GM19240 (cell line): ENCODE data around the gene FXYD3.
"Not testable (repeated sequence)": the region's sequence is repeated elsewhere in the genome, so short reads cannot be mapped to it uniquely, and the experiment has no call there.

Experiments used
- DNase-seq: peaks from one replicate; pipeline ENCODE4 v3.0.0; 2011; ENCODE audit warnings: low spot score; ENCODE audit not compliant: insufficient read length

The FXYD3 gene

DNA sequence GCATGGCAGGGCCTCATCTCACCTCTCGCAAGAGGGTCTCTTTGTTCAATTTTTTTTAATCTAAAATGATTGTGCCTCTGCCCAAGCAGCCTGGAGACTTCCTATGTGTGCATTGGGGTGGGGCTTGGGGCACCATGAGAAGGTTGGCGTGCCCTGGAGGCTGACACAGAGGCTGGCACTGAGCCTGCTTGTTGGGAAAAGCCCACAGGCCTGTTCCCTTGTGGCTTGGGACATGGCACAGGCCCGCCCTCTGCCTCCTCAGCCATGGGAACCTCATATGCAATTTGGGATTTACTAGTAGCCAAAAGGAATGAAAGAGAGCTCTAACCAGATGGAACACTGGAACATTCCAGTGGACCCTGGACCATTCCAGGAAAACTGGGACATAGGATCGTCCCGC, 8.0 kb downstream of the FXYD3 start:
- no peak for DNase-seq

- DNase-seq, result peak; percentile 98
Observed at GRCh38 chr19:35124098-35125060, 8.8 kb downstream of the FXYD3 start.

- no peak for DNase-seq
Observed at GRCh38 chr19:35125270-35125717, 9.7 kb downstream of the FXYD3 start.

DNA sequence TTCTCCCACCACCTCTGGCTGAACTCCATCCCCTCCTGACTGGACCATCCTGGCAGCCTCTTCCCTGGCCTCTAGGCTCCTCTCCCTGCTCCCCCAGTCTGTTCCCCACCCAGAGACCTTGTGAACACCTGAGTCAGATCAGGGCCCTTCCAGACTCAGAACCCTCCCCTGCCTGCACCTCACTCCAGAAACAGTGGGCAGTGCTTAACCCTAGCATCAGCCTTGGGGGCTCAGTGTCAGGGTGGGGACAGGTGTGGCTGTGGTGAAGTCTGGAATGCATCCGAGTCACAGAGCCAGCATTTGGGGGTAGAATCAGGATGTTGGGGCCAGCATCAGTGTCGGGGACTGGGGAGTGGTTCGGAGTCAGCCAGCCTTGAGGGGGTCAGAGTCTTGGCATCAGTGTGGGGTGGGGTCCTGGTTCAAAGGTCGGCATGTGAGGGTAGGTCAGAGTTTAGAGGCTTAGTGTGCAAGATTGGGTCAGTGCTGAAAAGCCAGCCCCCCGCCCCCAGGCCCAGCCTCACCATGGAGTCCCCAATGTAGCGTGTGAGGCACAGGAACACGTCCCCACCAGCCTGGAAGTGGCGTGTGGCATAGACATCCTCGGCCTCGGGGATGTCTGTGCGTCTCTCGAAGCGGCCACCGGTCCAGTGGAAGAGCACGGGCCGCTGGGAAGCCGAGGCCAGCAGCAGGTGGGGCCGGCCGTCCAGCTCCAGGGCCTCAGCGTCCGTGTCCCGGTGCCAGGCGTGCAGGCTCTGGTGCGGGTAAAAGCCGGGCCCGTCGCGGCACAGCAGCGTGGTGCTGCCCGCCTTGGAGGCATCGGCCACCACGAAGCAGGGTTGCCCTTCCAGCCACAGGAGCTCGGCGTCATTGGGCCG, 10.4 kb downstream of the FXYD3 start:
- DNase-seq, result no peak

DNA sequence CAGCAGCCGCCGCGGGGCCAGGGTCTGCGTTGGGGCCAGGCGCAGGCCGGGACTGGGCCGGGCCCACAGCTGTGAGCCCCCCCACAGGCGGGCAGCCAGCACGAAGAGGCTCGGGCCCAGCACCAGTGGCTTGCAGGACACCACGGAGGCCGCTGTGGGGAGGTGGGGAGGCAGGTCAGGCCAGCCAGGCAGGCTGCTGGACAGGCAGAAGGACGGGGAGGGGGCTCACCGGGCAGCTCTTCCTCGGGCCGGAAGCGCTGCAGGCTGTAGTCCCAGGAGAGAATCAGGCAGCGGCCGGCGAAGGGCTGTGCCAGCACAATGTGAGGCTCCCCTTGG, 11.0 kb downstream of the FXYD3 start:
- no peak for DNase-seq

DNA sequence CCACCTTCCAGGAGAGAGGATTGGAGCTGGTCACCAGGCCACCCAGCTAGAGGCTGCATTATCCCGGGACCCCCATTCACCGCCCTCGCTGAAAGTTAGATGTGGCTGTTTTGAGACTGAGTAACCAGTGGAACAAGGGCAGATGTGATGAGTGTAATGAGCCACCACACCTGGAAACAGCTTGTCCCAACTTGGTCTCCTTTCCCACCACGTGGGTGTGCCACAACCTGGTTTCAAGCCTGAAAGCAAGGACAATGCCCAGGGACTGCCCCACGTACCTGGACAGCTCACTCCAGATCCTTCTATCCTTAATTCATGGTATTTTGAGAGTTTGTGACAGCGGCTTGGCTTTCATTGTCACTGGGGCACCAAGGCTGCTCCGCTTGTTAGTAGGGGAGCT, 12.2 kb downstream of the FXYD3 start:
- no peak for DNase-seq

DNA sequence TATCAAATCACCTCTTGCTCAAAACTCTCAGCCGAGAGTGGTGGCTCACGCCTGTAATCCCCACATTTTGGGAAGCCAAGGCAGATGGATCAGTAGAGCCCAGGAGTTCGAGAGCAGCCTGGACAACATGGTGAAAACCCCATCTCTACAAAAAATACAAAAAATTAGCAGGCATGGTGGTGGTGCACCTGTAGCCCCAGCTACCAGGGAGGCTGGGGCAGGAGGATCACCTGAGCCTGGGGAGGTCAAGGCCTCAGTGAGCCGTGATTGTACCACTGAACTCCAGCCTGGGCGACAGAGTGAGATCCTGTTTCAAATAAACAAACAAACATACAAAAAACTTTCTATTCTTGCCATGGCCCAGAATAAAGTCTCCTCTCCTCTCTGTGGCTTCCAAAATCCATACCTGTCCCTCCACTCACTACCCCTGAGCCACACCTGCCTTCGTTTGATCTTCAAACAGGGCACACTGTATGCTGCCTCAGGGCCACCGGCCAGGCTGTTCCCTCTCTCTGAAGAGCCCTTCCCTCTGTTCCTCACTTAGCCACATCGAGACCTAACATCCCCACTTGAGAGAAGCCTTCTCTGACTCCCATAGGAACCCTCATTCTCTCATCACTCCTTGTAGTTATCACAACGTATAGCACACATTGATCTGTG, 12.9 kb downstream of the FXYD3 start:
- no peak for DNase-seq

DNA sequence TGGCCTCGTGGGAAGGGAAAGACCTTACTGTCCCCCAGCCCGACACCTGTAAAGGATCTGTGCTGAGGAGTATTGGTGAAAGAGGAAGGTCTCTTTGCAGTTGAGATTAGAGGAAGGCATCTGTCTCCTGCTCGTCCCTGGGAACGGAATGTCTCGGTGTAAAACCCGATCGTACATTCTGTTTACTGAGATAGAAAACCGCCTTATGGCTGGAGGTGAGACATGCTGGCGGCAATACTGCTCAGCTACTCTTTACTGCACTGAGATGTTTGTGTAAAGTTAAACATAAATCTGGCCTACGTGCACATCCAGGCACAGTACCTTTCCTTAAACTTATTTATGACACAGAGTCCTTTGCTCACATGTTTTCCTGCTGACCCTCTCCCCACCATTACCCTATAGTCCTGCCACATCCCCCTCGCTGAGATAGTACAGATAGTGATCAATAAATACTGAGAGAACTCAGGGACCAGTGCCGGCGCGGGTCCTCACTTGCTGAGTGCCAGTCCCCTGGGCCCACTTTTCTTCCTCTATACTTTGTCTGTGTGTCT, 14.2 kb downstream of the FXYD3 start:
- DNase-seq, result not testable (repeated sequence)

DNA sequence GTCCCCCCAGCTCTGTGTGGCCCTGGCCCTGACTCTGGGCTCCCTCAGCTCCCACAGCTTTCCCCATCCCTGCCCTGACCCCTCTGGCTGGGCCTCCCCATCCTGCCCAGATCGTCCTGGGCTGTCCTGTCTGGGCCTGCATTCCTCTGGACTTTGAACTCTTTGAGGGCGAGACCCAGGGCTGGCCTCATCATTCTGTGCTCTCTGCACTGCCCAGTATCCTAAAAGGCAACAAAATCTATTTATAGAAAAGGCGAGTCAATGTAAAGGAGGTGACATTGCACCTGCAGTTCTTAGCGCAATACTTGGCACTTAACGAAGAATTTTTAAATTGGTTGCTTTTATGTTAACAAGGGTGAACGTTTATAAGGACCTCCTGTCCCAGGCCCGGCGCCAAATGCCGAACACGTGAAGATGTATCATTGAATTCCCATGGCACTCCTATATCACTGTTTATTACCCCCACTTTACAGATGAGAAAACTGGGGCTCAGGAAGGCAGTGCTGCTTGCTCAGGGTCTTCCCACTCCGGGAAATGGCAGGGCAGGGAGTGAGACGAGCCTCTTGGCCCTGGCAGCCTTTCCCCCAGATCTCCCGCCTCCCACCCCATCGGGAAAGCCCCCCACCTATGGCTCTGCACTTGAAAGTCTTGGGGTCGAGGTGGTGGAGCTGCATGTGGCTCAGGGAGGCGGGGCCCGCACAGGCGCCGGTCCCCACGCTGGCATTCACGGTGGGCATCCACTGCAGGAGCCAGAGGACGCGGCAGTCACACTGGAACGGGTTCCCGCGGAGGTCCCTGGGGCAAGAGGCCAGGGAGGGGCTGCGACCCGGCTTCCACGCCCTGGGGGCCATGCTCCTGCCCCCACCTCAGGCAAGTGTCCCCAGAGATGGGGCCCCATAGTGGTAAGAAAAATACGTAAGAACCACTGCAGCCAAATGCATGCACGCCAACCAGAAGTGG, 15.4 kb downstream of the FXYD3 start:
- DNase-seq, result no peak

GRCh38 chr19:35132254-35132653, 16.6 kb downstream of the FXYD3 start:
- DNase-seq, result no peak

DNA sequence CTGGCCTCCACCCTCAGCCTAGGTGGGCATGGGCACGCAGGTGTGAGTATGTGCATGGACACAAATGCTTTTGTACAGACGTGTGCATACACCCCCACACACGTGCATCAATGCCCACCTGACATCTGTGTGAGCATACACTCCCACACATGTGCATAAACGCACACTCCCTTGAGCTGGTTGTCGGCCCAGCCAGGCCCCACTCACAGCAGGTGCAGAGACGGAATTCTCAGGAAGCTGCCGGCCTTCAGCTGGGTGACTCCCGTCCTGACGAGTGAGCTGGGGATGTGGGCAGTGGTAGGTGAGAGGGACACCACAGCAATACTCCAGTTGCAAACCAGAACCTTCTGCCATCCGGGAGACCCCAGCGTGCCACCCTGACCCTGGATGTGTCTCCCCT, 18.2 kb downstream of the FXYD3 start:
- no peak for DNase-seq

GRCh38 chr19:35134601-35135242, 19.1 kb downstream of the FXYD3 start, which contains the start of gene LGI4:
LGI4 (minus strand) TSS chr19:35135059; CDS start chr19:35134680, 379 bp downstream.
- no peak for DNase-seq

- peak; percentile 90 for DNase-seq
Observed at GRCh38 chr19:35135389-35135909, 19.8 kb downstream of the FXYD3 start.

- no peak for DNase-seq
Observed at GRCh38 chr19:35136231-35136630, 20.6 kb downstream of the FXYD3 start.

DNA sequence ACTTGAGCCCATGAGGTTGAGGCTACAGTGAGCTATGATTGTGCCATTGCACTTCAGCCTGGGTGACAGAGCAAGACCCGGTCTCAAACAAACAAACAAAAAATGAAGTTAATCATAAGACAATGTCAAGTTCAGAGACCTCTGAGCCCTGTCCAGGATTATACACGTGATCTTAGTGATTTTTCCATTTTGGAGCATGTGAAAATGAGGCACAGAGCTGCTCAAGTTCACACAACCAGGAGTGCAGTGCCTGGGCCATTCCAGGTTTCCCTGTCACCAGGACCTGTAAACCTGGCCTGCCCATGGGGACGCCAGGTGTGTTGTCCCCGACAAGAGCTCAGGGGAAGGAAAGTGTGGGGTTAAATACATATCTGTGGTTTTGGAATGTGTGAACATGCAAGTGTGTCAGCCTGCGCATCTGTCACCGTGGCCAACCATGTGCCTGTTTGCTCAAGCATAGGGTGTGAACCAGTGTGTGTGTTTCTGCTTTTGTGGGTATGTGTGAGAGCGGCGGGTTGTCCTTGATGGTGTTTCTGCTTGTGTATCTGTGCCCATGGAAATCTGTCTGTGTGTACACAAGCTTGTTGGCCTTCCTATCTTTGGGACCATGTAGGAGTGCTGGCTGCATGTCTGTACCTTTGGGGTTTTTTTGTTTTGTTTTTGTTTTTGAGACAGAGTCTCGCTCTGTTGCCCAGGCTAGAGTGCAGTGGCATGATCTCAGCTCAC, 21.5 kb downstream of the FXYD3 start:
- no peak for DNase-seq

- DNase-seq, result no peak
Observed at GRCh38 chr19:35138305-35138892, 22.8 kb downstream of the FXYD3 start, which contains the start of gene FXYD1. FXYD1 (plus strand) TSS chr19:35138824; CDS start chr19:35140080, 1,256 bp downstream.

- no peak for DNase-seq
Observed at GRCh38 chr19:35140207-35140961, 24.8 kb downstream of the FXYD3 start.
